ENCODE measurements around the gene STK38L.

- no peak for TF ChIP-seq CTCF (IDR thresholded peaks at IDR 0.05)
- no peak for TF ChIP-seq POLR2A (IDR thresholded peaks at IDR 0.05)
Measured at GRCh38 chr12:27246141-27246540, 2.1 kb downstream of the STK38L start.

All from testis (tissue), 2 donors.